ENCODE results near the gene RASAL2.
"Not testable (repeated sequence)": the region's sequence is repeated elsewhere in the genome, so short reads cannot be mapped to it uniquely, and the experiment has no call there.

RASAL2 gene

GRCh38 chr1:178072326-178072725 is 21.6 kb upstream of the RASAL2 start:
- DNase-seq = no peak

GRCh38 chr1:178075333-178075732 is 18.6 kb upstream of the RASAL2 start:
- peak; percentile 55 to 62 for DNase-seq

- DNase-seq = no peak
Observed at GRCh38 chr1:178076607-178077006, 17.3 kb upstream of the RASAL2 start.

- no peak for DNase-seq
Observed at GRCh38 chr1:178077917-178078316, 16.0 kb upstream of the RASAL2 start.

GRCh38 chr1:178086294-178086693 is 7.6 kb upstream of the RASAL2 start:
- DNase-seq = no peak

DNA sequence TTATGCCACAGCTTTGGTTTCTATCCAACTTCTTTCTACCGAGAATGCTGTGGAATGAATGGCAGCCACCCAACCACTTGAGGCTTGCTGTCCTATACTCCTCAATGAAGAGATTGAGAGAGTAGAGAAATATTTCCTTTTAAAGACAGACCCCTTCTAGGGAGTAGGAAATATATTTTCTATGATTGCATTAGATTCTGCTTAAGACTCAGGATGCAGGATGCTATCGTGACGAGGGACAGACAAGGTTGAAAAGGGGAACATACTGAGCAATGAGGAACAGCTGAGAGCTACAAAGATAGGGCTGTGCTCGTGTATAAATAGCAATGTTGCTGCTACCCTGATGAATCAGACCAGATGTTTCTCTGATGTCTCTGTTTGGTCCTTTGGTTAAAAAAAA is 7.1 kb upstream of the RASAL2 start:
- DNase-seq = no peak

GRCh38 chr1:178088651-178089050 is 5.3 kb upstream of the RASAL2 start:
- no peak for DNase-seq

DNA sequence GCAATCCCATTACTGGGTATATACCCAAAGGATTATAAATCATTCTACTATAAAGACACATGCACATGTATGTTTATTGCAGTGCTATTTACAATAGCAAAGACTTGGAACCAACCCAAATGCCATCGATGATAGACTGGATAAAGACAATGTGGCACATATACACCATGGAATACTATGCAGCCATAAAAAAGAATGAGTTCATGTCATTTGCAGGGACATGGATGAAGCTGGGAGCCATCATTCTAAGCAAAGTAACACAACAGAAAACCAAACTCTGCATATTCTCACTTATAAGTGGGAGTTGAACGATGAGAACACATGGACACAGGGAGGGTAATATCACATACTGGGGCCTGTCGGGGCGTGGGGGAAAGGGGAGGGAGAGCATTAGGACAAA is 2.5 kb upstream of the RASAL2 start:
- not testable (repeated sequence) for DNase-seq

DNA sequence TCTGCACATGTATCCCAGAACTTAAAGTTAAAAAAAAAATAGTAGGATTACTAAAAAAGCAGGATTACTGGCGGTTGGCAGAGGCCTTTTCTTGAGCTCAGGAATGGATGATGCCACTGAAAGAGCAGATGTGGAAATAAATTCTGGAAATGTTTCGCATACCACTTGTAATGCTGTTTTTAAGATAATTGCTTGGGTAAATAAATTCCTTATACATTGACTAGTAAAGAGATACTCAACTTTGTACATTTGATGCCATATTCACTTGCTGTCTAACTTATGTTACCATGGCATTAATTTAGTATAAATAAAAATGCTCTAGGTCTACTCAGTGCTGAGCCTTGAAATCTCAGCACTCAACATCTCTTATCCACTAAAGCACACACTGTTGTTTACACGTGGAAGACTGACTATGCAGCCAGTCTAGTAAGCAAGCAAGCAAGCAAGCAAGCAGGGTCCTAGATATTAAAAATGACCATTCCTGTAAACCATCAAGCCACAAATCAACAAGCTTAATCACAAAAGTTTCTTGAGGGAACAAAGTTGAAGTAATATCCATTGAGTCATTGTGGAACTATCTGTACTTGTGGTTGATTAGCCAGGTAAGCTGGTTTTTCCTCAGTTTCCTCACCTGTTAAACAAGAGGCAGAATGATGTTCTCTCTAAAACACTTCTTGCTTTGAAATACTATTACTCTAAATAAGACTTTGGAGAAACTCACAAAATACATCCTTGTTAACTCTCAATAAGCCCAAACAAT is 1.7 kb upstream of the RASAL2 start:
- DNase-seq = no peak

- DNase-seq = peak in 1 of 2 experiments; percentile 93
Observed at GRCh38 chr1:178092878-178093493, 918 bp upstream of the RASAL2 start.

GRCh38 chr1:178093494-178093950 is 382 bp upstream of the RASAL2 start:
- peak; percentile 99 to 100 for DNase-seq

- peak in 1 of 2 experiments; percentile 53 for DNase-seq
Observed at GRCh38 chr1:178094739-178095645, 1.1 kb downstream of the RASAL2 start.

DNA sequence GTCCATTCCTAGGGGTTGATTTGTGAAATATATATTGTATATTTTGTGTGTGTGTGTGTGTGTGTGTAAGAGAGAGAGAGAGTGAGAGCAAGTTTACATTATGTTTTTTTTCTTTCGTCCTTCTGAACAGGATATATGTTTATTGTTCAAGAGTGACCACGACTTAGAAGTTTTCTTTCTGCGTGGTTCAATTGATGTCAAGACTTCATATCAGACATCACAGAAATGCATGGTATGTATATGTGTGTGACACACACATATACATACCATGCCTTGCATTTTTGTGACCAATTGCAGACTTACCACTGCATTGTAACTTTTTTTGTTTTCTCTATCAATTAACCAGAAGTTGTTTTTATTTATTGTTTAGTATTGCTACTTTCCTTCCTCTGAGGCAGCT is 2.5 kb downstream of the RASAL2 start:
- DNase-seq = no peak

DNA sequence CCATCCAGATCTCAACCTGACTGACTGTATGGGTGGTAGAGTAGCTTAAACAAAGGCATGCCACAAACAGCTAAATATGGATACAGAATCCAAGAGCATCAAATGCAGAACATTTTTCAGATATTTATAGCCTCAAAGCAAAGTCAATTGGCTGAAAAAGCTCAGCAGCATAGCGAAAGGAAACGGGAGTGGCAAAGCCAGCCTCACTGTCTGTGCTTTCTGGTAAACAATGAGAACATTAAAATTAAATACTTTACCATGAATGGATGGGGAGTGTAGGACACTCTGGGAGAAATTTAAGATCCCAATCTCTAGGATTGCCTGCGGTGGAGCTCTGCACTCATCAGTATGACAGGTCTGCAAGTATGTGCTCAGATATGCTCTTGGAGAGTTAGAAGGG is 4.4 kb downstream of the RASAL2 start:
- no peak for DNase-seq

DNA sequence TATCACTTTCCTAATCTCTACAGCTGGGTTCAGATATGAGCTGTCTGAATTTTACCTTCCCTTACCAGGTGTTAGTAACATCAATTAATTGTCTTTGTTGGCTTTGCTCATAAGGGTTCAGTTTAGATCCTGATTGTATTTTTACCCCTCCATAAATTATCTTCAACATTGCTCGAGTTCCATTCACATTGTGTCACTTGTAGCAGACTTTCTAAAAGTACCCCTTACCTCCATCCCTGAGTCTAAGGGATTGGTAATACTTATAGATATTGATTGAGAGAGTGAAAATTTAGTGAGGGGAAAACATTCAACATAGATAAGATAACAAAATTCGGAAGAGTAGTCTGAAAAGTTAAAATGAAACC is 7.3 kb downstream of the RASAL2 start:
- DNase-seq = no peak

GRCh38 chr1:178101654-178102053 is 7.8 kb downstream of the RASAL2 start:
- DNase-seq = no peak

GRCh38 chr1:178102218-178102617 is 8.3 kb downstream of the RASAL2 start:
- no peak for DNase-seq

DNA sequence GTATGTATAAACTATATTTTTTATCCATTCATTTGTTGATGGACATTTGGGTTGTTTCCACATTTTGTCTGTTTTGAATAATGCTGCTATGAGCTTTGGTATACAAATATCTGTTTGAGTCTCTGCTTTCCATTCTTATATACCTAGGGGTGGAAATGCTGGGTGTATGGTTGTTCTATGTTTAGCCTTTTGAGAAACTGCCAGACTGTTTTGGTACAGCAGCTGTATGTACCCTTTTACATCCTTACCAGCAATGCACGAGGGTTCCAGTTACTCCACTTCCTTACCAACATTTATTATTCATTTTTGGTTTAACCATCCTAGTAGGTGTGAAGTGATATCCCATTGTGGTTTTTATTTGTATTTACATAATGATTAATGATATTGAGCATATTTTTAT is 13.9 kb downstream of the RASAL2 start:
- DNase-seq = peak; percentile 62 to 65

DNA sequence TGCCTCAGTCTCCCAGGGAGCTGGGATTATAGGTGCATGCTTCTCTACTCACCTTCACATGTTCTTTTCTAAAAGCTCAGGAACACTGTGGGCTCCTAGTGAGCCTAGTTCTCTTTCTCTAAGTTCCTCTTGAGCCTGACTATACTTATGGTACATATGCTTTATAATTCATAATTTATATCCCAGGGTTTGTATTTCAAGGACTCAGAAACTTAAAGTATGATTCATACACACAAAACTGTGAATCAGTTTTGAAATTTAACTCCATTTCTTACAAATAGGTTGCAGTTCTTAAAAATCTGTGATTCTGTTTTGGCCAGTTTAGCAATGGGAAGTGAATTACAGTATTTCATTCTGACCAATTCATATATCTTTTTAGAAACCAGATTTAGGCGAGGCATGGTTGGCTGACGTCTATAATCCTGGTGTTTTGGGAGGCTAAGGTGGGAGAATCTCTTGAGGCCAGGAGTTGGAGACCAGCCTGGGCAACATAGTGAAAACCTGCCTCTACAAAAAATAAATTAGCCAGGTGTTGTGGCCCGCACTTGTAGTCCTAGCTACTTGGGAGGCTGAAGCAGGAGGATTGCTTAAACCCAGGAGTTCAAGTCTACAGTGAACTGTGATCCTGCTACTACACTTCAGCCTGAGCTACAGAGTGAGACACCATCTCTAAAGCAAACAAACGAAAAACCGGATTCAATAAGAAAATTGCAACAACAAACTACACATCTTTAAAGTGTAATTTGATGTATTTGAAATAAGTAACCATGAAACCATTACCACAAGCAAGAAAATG is 15.6 kb downstream of the RASAL2 start:
- DNase-seq = no peak

- DNase-seq = no peak
Observed at GRCh38 chr1:178115260-178115659, 21.4 kb downstream of the RASAL2 start.

DNA sequence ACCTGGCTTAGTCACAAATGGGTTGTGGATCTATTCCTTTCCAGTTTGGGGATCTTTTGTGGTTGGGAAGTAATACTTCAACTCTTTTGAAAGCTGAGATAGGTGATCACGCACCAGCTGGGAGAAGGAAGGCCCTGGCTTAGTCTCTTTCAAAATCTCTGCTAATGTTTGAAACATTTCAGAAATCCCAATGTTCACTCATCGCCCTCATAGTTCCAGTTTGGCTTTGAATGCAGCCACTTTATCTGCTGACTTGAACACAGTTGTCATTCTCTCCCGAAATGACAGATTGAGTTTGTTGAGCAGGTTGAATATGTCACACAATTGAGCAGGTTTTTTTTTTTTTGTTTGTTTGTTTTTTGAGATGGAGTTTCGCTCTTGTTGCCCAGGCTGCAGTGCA is 24.6 kb downstream of the RASAL2 start:
- no peak for DNase-seq

GRCh38 chr1:178119628-178120027 is 25.7 kb downstream of the RASAL2 start:
- no peak for DNase-seq

- DNase-seq = no peak
Observed at GRCh38 chr1:178120088-178120487, 26.2 kb downstream of the RASAL2 start.
